Hematopoietic multipotent progenitor cell treated with erythropoietin and hydrocortisone succinate and interleukin-3 and kit ligand, for 4 days (in vitro differentiated cells): ENCODE measurements around the gene CEP57.
"Not testable (repeated sequence)": the region's sequence is repeated elsewhere in the genome, so short reads cannot be mapped to it uniquely, and the experiment has no call there.

Experiments used
- DNase-seq: peaks from one replicate; pipeline ENCODE4 v3.0.0-alpha.2; 2015

CEP57 gene

GRCh38 chr11:95799546-95799945, 9.2 kb downstream of the CEP57 start:
- DNase-seq = no peak

- DNase-seq = peak; percentile 15
These were observed 10.1 kb downstream of the CEP57 start for GRCh38 chr11:95800438-95800837.

- no peak for DNase-seq
These were observed 12.5 kb downstream of the CEP57 start for GRCh38 chr11:95802806-95803205.

GRCh38 chr11:95803973-95804372, 13.7 kb downstream of the CEP57 start:
- DNase-seq = no peak

GRCh38 chr11:95805869-95806268, 15.6 kb downstream of the CEP57 start:
- DNase-seq = no peak

- DNase-seq = not testable (repeated sequence)
These were observed 16.2 kb downstream of the CEP57 start for GRCh38 chr11:95806464-95806863.

- not testable (repeated sequence) for DNase-seq
These were observed 20.8 kb downstream of the CEP57 start for GRCh38 chr11:95811052-95811451.

- no peak for DNase-seq
These were observed 25.7 kb downstream of the CEP57 start for GRCh38 chr11:95816037-95816436.

- no peak for DNase-seq
These were observed 31.3 kb downstream of the CEP57 start for GRCh38 chr11:95821640-95822039.

GRCh38 chr11:95827696-95828095, 37.4 kb downstream of the CEP57 start:
- DNase-seq = no peak

- no peak for DNase-seq
These were observed 39.4 kb downstream of the CEP57 start for GRCh38 chr11:95829580-95830259.

GRCh38 chr11:95831198-95831883, 41.0 kb downstream of the CEP57 start:
- DNase-seq = peak; percentile 19

- no peak for DNase-seq
These were observed 42.5 kb downstream of the CEP57 start for GRCh38 chr11:95832763-95833162.

- DNase-seq = no peak
These were observed 43.1 kb downstream of the CEP57 start for GRCh38 chr11:95833378-95833777.

GRCh38 chr11:95835351-95835750, 45.1 kb downstream of the CEP57 start:
- no peak for DNase-seq

GRCh38 chr11:95835768-95836488, 45.6 kb downstream of the CEP57 start:
- peak; percentile 79 for DNase-seq

- DNase-seq = no peak
These were observed 54.9 kb downstream of the CEP57 start for GRCh38 chr11:95845167-95845566.

GRCh38 chr11:95849087-95849825, 59.0 kb downstream of the CEP57 start:
- DNase-seq = peak; percentile 65

GRCh38 chr11:95850137-95850536, 59.8 kb downstream of the CEP57 start:
- DNase-seq = no peak

- DNase-seq = peak; percentile 29
These were observed 62.8 kb downstream of the CEP57 start for GRCh38 chr11:95853138-95853537.

- no peak for DNase-seq
These were observed 63.6 kb downstream of the CEP57 start for GRCh38 chr11:95853862-95854261.

- not testable (repeated sequence) for DNase-seq
These were observed 64.1 kb downstream of the CEP57 start for GRCh38 chr11:95854362-95854761.

GRCh38 chr11:95860024-95860423, 69.7 kb downstream of the CEP57 start:
- DNase-seq = not testable (repeated sequence)
